ENCODE data around the gene UGT1A5.

Gene UGT1A5

GRCh38 chr2:233813236-233814055 is 100.7 kb downstream of the UGT1A5 start:
- no peak for DNase-seq

DNA sequence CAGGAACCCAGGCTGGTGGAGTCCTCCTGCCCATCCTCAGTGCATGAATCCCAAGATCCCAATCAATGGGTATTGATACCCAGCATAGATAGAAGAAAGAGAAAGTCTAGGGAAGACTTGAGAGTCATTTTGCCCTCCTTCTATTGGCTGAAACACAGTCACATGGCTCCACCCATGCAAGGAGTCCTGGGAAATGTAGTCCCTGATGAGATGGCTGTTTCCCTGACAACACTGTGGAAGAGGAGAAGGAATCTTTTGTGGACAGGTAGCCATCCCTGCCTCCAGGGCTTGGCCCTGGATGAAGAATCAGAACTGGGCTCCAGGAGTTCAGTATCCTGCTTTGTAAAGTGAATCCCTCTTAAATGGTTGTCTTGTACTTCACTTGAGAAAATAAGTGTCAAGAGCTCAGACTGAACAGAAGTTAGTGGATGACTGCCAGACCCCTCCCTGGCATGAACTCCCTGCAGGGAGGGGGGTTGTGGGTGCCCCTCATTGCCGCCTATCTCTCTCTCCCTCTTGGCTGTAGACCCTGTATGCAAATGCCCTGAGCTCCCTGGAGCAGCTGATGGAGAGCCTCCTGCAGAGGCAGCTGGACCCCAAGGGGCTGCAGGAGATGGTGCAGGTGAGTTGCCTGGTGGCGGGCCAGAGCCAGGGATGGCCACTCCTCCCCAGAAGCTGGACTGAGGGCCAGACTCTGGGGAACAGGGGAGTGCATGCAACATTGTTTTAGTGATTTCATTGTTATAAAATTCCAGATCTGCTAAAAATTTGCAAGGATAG is 101.5 kb downstream of the UGT1A5 start:
- no peak for DNase-seq

- no peak for DNase-seq
These were observed 103.2 kb downstream of the UGT1A5 start for GRCh38 chr2:233815861-233816260.

GRCh38 chr2:233816334-233816733 is 103.6 kb downstream of the UGT1A5 start:
- no peak for DNase-seq

DNA sequence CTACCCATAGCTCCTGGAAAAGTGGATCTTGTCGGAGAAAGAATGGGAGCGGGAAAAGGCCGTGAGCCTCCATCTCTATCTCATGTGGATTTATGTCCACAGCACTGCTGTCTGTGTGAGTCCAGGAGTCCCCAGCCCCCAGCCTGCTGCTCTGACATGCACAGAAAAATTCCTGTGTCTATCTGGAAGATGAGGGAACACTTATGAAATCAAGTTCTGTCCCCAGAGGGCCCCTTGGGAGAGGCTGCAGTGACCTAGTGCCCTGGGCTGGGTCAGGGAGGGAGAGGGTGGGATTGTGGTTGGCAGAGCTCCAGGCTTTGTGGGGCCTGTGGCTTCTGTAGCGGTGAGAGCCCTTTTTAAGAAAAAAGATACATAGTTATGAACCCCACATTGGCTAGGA is 104.1 kb downstream of the UGT1A5 start:
- DNase-seq: no peak

DNA sequence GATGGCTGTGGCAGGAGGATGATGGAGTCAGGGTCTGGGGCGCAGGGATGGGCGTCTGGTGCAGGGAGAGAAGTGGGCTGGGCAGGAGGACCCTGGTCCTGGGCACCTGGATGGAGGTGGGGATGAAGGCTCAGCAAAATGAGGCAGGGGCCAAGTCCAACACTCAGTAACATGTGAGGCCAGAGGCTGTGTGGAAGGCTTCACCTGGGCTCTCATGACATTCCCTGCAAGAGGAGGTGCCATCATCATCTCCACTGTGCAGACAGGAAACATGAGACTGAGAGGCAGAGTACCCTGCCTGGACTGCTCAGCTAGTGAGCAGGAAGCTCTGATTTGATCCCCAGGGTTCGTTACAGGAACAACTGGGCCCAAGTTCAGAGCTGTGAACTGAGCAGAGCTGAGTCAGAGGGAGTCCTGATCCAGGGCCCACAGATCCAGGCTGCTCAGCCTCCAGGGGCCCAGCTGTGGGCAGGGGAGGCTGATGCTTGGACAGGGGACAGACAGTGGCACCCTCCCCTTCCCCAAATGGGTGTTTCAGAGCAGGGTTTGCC is 104.7 kb downstream of the UGT1A5 start:
- no peak for DNase-seq

DNA sequence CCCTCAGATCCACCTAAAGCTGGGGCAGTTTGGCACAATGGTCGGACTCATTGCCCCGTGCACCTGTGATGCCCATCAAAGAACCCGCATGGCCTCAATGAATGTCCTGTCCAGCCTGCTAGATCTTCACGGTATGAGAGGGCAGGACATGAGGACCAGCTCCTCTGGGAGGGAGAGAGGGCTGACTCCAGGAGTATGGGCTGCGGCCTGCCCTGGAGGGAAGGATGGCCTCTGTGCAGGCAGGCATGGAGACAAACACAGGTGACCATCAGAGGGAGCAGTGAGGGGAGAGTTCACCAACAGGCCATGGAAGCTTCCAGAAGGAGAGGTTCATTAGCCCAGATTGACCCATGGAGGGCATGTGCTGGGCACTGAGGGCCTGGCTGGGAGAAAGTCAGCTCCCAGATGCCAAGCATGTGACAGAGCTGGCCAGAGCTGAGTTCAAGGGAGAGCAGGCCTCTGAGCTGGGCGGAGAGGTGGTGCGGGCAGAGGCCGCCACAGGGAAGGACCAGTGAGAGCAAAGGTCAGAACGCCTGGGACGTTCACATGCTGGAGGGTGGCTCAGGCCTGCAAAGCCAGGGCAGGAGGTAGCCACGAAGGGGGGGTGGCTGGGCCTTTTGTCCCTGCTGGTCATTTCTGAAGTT is 105.4 kb downstream of the UGT1A5 start:
- no peak for DNase-seq

GRCh38 chr2:233818639-233819621 is 106.2 kb downstream of the UGT1A5 start:
- no peak for DNase-seq

DNA sequence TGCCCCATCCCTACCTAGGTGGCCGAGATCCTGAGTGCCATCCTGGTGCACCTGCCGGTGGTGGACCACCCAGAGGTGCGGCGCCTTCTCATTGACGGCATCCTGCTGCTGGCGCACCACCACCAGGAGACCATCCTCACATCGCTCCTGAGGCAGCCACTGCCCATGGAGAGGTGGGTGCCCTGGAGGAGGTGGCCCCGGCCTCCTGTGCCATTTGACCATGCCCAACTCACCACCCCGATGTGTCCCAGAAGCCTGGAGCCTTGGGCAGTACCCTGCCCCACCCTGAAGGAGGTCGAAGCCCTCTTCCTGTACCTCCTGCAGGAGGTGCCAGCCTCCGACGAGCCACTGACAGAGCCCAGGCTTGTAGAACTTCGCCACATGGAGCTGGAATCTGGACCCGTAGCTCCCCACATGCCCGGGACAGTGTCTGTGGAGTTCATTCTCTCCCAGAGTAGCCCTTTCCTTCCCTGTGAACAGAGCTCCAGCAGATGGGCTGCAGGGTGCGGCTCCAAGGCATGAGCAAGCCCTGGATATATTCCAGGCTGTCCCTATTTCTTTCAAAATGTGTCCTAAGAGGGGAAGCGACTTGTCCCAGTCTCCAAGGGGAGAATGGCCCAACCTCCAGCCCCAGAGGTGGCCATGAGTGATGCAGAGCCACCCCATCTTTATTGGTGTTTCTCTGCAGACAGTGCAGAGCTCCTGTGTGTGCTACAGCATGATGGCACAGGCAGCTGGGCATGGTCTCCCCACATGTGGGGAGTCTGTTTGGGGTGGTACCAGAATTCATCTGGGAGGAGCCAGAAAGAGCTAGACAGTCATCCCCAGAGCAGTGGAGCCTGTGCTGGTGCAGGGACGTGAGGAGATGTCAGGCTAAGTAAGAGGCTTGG is 107.4 kb downstream of the UGT1A5 start:
- no peak for DNase-seq

DNA sequence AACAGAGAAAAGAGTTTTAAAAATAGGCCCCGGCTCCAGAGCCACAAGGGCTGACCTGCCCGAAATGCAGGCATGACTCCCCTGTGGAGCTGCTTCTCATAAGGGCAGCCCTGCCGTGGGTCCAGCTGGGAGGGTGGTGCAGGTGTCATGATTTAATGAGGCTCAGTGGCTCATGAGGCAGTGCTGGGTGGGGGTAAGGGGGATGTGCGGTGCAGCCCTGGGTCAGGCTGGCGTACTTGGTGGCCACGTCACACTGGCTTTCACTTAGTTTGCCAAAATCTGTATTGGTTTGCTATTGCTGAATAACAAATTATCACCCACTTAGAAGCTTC is 108.0 kb downstream of the UGT1A5 start:
- DNase-seq: no peak

DNA sequence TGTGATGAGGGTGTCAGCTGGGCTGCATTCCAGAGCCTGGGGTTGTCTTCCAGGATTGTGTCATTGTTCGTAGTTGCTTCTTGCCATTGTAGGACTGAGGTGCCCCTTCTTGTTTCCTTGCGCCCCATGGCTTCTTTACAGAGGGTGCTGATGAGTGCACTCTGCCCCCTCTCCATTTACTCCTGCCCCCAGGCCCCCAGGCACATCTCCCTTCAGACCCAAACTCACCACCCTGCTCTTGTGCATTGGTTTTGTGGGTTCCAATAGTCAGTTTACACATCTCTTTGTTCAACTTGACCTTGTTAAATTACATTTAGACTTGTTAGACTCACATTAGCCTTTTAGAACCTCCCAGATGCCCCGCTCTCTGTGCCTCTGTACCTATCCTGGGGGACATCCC is 108.5 kb downstream of the UGT1A5 start:
- no peak for DNase-seq

DNA sequence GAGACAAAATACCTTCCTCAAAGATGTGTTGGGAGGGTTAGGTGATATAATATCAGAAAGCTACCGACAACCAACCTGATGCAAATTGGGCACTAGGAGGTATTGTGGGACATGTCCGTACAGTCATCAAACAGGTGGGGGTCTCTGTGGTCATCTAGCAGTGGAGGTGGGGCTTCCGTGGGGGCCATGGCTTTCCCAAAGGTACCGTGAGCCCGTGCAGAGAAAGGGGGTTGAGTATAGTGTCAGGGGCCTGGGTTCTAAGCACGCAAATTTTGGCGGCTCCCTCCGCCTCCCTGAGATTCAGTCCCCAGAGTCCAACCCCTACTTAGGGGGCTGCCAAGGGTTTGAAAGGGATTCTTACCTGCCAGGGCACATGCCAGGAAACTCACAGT is 109.0 kb downstream of the UGT1A5 start:
- DNase-seq: no peak

GRCh38 chr2:233822101-233822771 is 109.5 kb downstream of the UGT1A5 start:
- DNase-seq: no peak
